ENCODE data around the gene SCGN.

DNA sequence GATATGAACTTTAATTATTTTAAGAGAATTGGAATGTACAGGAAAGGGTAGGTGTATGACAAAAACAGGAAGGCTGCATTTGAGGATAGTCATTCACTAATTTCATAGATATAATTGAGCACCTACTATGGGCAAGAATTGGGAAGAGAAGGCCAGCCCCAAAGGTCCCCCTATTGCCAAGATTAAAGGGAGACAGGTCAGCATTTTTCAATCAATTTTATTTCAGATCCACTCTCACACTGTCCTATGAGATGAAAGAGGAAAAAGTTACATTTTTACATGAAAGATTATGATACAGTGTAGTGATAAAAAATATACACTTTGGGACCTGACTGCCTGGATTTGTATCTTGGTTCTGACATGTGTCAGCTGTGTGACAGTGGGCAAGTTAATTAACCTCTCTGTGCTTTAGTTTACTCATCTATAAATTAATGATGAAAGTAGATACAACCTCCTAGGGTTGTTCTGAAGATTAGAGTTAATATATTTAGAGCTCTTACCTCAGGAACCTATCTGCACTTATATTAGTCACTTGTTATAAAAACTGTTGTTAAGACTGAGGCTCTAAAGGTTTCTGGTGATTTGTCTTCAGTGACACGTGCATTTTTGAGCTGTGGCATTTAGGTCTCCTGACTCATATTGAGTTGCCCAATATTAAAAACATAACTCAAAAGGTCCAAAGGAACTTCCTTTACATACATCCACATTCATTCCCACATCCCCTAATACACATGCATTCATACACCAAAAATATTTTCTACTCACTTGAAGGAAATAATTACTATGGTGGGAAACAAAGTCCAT is 45.7 kb downstream of the SCGN start:
- TF ChIP-seq EZH2 (IDR thresholded peaks at IDR 0.05) (no peak), POLR2AphosphoS5 (IDR thresholded peaks at IDR 0.05; ENCODE audit: borderline replicate concordance, low read depth, low read length) (no peak)
